CD14-positive monocyte (primary cell): ENCODE measurements around the gene SOCS2. TPM values are rescaled to one million over a fixed set of nuclear protein-coding genes. Genes with fewer than 3 reads are reported as not detected.
A peak's percentile ranks its signal among the peaks of the same experiment; 100 is the strongest.

Source experiments
- DNase-seq, 3 donors: peaks; one replicate each; pipeline ENCODE4 v3.0.0-alpha.2; 2011 to 2022
- H2AFZ ChIP-seq: 2 replicates; pipeline ENCODE4 v1.6.0; 2012; ENCODE audit warnings: mild to moderate bottlenecking, low read depth, low read length, inconsistent platforms; ENCODE audit not compliant: insufficient read depth, poor library complexity, severe bottlenecking
- H3K27ac ChIP-seq, 2 donors: 1 replicate in 1 of 2; 2 replicates in 1 of 2; pipeline ENCODE4 v1.5.1; 2012 to 2013; ENCODE audit warnings: low read length in 2 of 2, control low read depth in 1 of 2, inconsistent platforms in 1 of 2, low read depth in 1 of 2, mild to moderate bottlenecking in 1 of 2
- H3K27me3 ChIP-seq, 2 donors: one replicate each; pipeline versions ENCODE4 v1.6.0 to v1.6.1; 2011 to 2013; ENCODE audit warnings: low read length in 2 of 2; ENCODE audit not compliant: control insufficient read depth in 2 of 2, insufficient read depth in 2 of 2
- H3K36me3 ChIP-seq, 2 donors: replicated peaks in 1 of 2; 1 replicate in 1 of 2; 2 replicates in 1 of 2; pipeline versions ENCODE4 v1.5.1 to v1.6.1; 2012 to 2013; ENCODE audit warnings: low read length in 2 of 2, control low read depth in 1 of 2, inconsistent platforms in 1 of 2, mild to moderate bottlenecking in 1 of 2; ENCODE audit not compliant: insufficient read depth in 2 of 2, control insufficient read depth in 1 of 2
- H3K4me1 ChIP-seq, 2 donors: 1 replicate in 1 of 2; 2 replicates in 1 of 2; pipeline versions ENCODE4 v1.5.1 to v1.6.1; 2012 to 2013; ENCODE audit warnings: low read length in 2 of 2, control low read depth in 1 of 2, inconsistent platforms in 1 of 2, mild to moderate bottlenecking in 1 of 2, moderate library complexity in 1 of 2; ENCODE audit not compliant: insufficient read depth in 2 of 2, control insufficient read depth in 1 of 2
- H3K4me2 ChIP-seq: replicated peaks from 2 replicates; pipeline ENCODE3; 2012; ENCODE audit warnings: low read length, moderate library complexity, mild to moderate bottlenecking; ENCODE audit not compliant: poor library complexity, severe bottlenecking; ENCODE audit errors: extremely low read depth
- H3K4me3 ChIP-seq, 3 experiments: fragments of 200-600 bp in 1 of 3; sonication (generic) in 1 of 3; replicated peaks in 1 of 3; 1 replicate in 2 of 3; 2 replicates in 1 of 3; pipeline ENCODE4 v1.5.1; 2011 to 2013; ENCODE audit warnings: low read length in 3 of 3, mild to moderate bottlenecking in 3 of 3, control low read depth in 2 of 3, low read depth in 2 of 3, inconsistent platforms in 1 of 3, moderate library complexity in 1 of 3
- H3K79me2 ChIP-seq: 2 replicates; pipeline ENCODE4 v1.6.0; 2012; ENCODE audit warnings: mild to moderate bottlenecking, control low read depth, inconsistent platforms, low read length, moderate library complexity; ENCODE audit not compliant: insufficient read depth
- H3K9ac ChIP-seq: 2 replicates; pipeline ENCODE4 v1.6.0; 2017; ENCODE audit warnings: low read length, mild to moderate bottlenecking; ENCODE audit not compliant: insufficient read depth, poor library complexity, severe bottlenecking
- H3K9me3 ChIP-seq, 2 donors: replicated peaks in 1 of 2; 1 replicate in 1 of 2; 2 replicates in 1 of 2; pipeline versions ENCODE4 v1.5.1 to v1.6.1; 2012 to 2013; ENCODE audit warnings: low read length in 2 of 2, control low read depth in 1 of 2; ENCODE audit not compliant: control insufficient read depth in 1 of 2, insufficient read depth in 1 of 2
- H4K20me1 ChIP-seq: 2 replicates; pipeline ENCODE4 v1.6.0; 2012; ENCODE audit warnings: mild to moderate bottlenecking, low read length, control low read depth, moderate library complexity; ENCODE audit not compliant: insufficient read depth
- H3K27ac Mint-ChIP-seq, 7 donors: one replicate each; pipeline ENCODE4 v1.8.0; 2020; ENCODE audit warnings: mild to moderate bottlenecking in 7 of 7, mixed read lengths in 7 of 7, moderate library complexity in 6 of 7, inconsistent platforms in 2 of 7
- H3K27me3 Mint-ChIP-seq, 3 donors: one replicate each; pipeline ENCODE4 v1.8.0; 2021 to 2022; ENCODE audit warnings: low read depth in 3 of 3, mild to moderate bottlenecking in 3 of 3, mixed read lengths in 3 of 3, moderate library complexity in 3 of 3, inconsistent platforms in 1 of 3
- H3K36me3 Mint-ChIP-seq, 2 donors: one replicate each; pipeline ENCODE4 v1.8.0; 2020; ENCODE audit warnings: mixed read lengths in 2 of 2, inconsistent platforms in 1 of 2, mild to moderate bottlenecking in 1 of 2
- H3K4me1 Mint-ChIP-seq: one replicate; pipeline ENCODE4 v1.8.0; 2020; ENCODE audit warnings: mild to moderate bottlenecking, mixed read lengths
- H3K4me3 Mint-ChIP-seq, 2 donors: one replicate each; pipeline ENCODE4 v1.8.0; 2020; ENCODE audit warnings: mild to moderate bottlenecking in 2 of 2, mixed read lengths in 2 of 2, moderate library complexity in 1 of 2
- H3K9me3 Mint-ChIP-seq, 7 donors: one replicate each; pipeline ENCODE4 v1.8.0; 2020 to 2022; ENCODE audit warnings: mixed read lengths in 7 of 7, mild to moderate bottlenecking in 6 of 7, moderate library complexity in 6 of 7, inconsistent platforms in 2 of 7
- WGBS: methylation state at CpG from one replicate; pipeline ENCODE4 v1.1.5; 2013; ENCODE audit warnings: missing lambda C conversion rate; ENCODE audit not compliant: insufficient coverage; 5-methylcytosine and 5-hydroxymethylcytosine counted together
- intact Hi-C, 2 donors: fragments of 100-400 bp; cut with micrococcal nuclease; formaldehyde crosslinking; loops; one replicate each; pipeline versions ENCODE4 v1.15.0 to v1.15.1; 2023
- polyA plus RNA-seq, 3 donors: library from polyadenylated mRNA; depleted of rRNA in 1 of 3; unstranded in 2 of 3; stranded (reverse) in 1 of 3; fragments of 300-500 nt in 2 of 3; fragments of >200 nt in 1 of 3; fragmentation: Illumina TruSeq in 2 of 3; gene quantifications; 1 replicate in 2 of 3; 2 replicates in 1 of 3; pipeline ENCODE4 v1.2.3, GENCODE V29; 2012 to 2021
- TF ChIP-seq, protein P1 (sequence below): fragments of 200-600 bp; IDR thresholded peaks from one replicate; pipeline ENCODE4 v1.8.0; 2022; ENCODE audit warnings: antibody characterized with exemption, mild to moderate bottlenecking

The SOCS2 gene
- polyA plus RNA-seq, 3 donors: 0.18 to 0.91 (median 0.22) TPM

DNA sequence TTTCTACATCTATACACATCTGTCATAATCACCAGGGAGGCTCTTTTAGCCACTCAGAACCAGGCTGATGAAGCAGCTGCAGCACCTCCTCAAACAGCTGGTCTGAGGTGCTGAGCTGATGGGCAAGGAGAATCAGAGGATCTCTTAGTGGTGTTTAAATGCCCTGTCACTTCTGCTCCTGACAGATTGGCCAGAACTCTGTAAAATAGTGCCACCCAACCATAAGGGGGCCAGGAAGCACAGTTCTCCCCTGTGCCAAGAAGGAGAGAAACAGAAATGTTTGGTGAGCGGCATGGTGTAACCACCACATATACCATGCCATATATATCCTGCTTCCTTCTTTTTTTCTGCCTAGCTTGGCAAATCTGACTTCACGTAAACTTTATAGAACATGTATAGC is 12.8 kb downstream of the SOCS2 start:
- DNase-seq: no peak
- peaks cover 15 to 17% of the 10 kb centered on the region in 2 donors for H3K27me3 ChIP-seq
- H3K4me3 Mint-ChIP-seq: peak overlapping the region in 1 of 2 donors; percentile 36
- no peak overlapping the region for H3K27ac Mint-ChIP-seq
- H3K9me3 Mint-ChIP-seq: peaks cover 0 to 2% (median 0%) of the 10 kb centered on the region in 7 donors
- H4K20me1 ChIP-seq: no peaks in the 10 kb centered on the region
- TF ChIP-seq, protein P1, sequence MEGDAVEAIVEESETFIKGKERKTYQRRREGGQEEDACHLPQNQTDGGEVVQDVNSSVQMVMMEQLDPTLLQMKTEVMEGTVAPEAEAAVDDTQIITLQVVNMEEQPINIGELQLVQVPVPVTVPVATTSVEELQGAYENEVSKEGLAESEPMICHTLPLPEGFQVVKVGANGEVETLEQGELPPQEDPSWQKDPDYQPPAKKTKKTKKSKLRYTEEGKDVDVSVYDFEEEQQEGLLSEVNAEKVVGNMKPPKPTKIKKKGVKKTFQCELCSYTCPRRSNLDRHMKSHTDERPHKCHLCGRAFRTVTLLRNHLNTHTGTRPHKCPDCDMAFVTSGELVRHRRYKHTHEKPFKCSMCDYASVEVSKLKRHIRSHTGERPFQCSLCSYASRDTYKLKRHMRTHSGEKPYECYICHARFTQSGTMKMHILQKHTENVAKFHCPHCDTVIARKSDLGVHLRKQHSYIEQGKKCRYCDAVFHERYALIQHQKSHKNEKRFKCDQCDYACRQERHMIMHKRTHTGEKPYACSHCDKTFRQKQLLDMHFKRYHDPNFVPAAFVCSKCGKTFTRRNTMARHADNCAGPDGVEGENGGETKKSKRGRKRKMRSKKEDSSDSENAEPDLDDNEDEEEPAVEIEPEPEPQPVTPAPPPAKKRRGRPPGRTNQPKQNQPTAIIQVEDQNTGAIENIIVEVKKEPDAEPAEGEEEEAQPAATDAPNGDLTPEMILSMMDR: no peak
- H3K4me2 ChIP-seq: no peak overlapping the region
- no peaks in the 10 kb centered on the region for H3K36me3 ChIP-seq
- H3K4me1 Mint-ChIP-seq: peaks cover 9% of the 10 kb centered on the region
- peaks cover 0 to 4% of the 10 kb centered on the region in 2 donors for H3K4me1 ChIP-seq
- peaks cover 22 to 33% (median 28%) of the 10 kb centered on the region in 3 donors for H3K27me3 Mint-ChIP-seq
- H3K9me3 ChIP-seq: no peaks in the 10 kb centered on the region
- no peak overlapping the region for H2AFZ ChIP-seq
- H3K27ac ChIP-seq: no peak overlapping the region
- intact Hi-C loops: no loop called here
- no peak overlapping the region for H3K4me3 ChIP-seq
- H3K9ac ChIP-seq: no peak overlapping the region
- peaks cover 0 to 1% of the 10 kb centered on the region in 2 donors for H3K36me3 Mint-ChIP-seq
- no peaks in the 10 kb centered on the region for H3K79me2 ChIP-seq
- 31% methylated on average over 2 of the region's 2 CpGs for WGBS

DNA sequence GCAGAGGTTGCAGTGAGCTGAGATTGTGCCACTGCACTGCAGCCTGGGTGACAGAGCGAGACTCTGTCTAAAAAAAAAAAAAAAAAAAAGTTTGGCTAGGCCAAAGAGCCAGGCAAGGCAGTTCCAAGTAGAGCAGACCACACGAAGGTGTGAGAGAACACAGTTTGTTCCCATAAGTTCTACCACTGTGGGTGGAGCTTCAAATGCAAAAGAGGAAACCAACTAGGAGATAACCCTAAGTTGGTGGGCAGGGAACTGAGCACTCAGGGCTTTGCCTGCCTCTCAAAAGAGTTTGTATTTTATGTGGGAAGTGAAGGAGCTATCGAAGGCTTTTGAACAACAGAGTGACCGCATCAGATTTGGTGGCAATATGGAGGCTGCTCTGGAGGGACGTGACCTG is 15.1 kb downstream of the SOCS2 start:
- Mint-ChIP-seq H3K4me3 (no peak overlapping the region), H3K27me3 (peaks cover 27 to 42% (median 31%) of the 10 kb centered on the region in 3 donors), H3K27ac (peak overlapping the region in 2 of 7 donors; percentile 40 to 68), H3K36me3 (peaks cover 0 to 5% of the 10 kb centered on the region in 2 donors), H3K9me3 (peaks cover 0 to 3% (median 0%) of the 10 kb centered on the region in 7 donors), H3K4me1 (peaks cover 20% of the 10 kb centered on the region)
- 58% methylated on average over 3 of the region's 5 CpGs for whole genome bisulfite sequencing
- peaks cover 20 to 22% of the 10 kb centered on the region in 2 donors for H3K27me3 ChIP-seq
- TF ChIP-seq, protein P1: no peak
- intact Hi-C loops: no loop called here
- no peak overlapping the region for H3K9ac ChIP-seq
- peak in 2 of 3 donors; percentile 12 to 31 for DNase-seq
- H3K36me3 ChIP-seq: no peaks in the 10 kb centered on the region
- H3K4me1 ChIP-seq: peaks cover 6 to 17% of the 10 kb centered on the region in 2 donors
- no peak overlapping the region for H3K4me3 ChIP-seq
- H4K20me1 ChIP-seq: no peaks in the 10 kb centered on the region
- no peaks in the 10 kb centered on the region for H3K9me3 ChIP-seq
- no peak overlapping the region for H3K27ac ChIP-seq
- no peak overlapping the region for H3K4me2 ChIP-seq
- H2AFZ ChIP-seq: no peak overlapping the region
- H3K79me2 ChIP-seq: no peaks in the 10 kb centered on the region
